Measurements from ENCODE around the gene PFKFB2.

DNA sequence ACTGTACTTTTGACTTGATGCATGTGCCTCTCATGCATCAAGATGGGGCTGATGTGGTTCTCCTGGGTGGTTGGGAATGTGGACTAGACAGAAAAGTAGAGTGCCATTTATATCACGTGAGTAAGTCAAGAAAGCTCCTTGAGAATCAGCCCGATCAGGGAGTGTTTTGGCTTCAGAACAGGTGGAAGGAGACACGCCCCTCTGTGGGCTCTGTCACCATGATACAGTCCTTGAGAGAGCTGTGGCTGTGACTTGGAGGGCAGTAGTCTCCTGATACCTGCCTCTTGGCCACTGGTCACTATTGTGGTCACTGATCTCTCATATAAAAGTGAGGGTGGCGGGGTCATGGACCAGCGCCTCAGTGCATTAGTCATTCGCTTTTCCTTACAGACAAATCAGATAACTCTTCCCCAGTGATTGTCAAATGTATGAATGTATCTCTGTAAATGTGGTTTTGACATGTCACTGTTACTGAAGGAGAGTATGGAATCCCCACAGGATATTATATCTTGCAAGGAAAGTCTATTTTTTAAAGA lies 26.7 kb downstream of the PFKFB2 start:
- TF ChIP-seq CTCF (IDR thresholded peaks at IDR 0.05; ENCODE audit: poor library complexity, severe bottlenecking) (no peak), POLR2AphosphoS5 (IDR thresholded peaks at IDR 0.05) (no peak), TAF1 (IDR thresholded peaks at IDR 0.05; ENCODE audit: low read depth) (no peak), EZH2 (IDR thresholded peaks at IDR 0.05; ENCODE audit: borderline replicate concordance, insufficient read depth, low read length, poor library complexity, severe bottlenecking) (no peak), EP300 (conservative IDR thresholded peaks at IDR 0.05; ENCODE audit: poor library complexity, severe bottlenecking) (no peak), SMC3 (conservative IDR thresholded peaks at IDR 0.05; ENCODE audit: poor library complexity) (no peak), RAD21 (conservative IDR thresholded peaks at IDR 0.05) (no peak), MXI1 (conservative IDR thresholded peaks at IDR 0.05; ENCODE audit: poor library complexity, severe bottlenecking) (no peak)
- TF ChIP-seq, protein P1, sequence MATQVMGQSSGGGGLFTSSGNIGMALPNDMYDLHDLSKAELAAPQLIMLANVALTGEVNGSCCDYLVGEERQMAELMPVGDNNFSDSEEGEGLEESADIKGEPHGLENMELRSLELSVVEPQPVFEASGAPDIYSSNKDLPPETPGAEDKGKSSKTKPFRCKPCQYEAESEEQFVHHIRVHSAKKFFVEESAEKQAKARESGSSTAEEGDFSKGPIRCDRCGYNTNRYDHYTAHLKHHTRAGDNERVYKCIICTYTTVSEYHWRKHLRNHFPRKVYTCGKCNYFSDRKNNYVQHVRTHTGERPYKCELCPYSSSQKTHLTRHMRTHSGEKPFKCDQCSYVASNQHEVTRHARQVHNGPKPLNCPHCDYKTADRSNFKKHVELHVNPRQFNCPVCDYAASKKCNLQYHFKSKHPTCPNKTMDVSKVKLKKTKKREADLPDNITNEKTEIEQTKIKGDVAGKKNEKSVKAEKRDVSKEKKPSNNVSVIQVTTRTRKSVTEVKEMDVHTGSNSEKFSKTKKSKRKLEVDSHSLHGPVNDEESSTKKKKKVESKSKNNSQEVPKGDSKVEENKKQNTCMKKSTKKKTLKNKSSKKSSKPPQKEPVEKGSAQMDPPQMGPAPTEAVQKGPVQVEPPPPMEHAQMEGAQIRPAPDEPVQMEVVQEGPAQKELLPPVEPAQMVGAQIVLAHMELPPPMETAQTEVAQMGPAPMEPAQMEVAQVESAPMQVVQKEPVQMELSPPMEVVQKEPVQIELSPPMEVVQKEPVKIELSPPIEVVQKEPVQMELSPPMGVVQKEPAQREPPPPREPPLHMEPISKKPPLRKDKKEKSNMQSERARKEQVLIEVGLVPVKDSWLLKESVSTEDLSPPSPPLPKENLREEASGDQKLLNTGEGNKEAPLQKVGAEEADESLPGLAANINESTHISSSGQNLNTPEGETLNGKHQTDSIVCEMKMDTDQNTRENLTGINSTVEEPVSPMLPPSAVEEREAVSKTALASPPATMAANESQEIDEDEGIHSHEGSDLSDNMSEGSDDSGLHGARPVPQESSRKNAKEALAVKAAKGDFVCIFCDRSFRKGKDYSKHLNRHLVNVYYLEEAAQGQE (IDR thresholded peaks at IDR 0.05; ENCODE audit: borderline replicate concordance): no peak
